T-helper 2 cell (primary cell): Measurements from ENCODE around the gene ISG20.
"Not testable (repeated sequence)": the region's sequence is repeated elsewhere in the genome, so short reads cannot be mapped to it uniquely, and the experiment has no call there.

Source experiments
- DNase-seq, 5 experiments: peaks; one replicate each; pipeline versions ENCODE4 v3.0.0 to v3.0.0-alpha.2; 2012 to 2022

The ISG20 gene

DNA sequence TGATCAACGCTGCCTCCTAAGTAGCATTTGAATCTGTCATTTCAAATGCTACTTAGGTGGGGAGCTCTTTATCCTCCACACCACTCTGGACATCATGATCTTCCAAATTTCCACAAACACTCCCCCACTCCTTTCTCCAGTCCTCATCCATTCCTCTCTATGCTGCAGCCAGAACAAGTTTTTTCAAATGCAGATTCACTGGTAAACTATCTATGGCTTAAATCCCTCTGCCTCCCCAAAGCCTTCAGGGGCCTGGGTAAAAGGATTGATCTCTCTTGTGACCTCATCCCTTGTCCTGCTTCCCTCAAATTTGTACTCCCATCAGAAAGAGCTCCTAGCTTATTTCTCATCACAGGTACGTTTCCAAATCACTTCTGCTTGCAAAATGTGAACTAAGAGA is 19.0 kb upstream of the ISG20 start:
- DNase-seq = no peak

DNA sequence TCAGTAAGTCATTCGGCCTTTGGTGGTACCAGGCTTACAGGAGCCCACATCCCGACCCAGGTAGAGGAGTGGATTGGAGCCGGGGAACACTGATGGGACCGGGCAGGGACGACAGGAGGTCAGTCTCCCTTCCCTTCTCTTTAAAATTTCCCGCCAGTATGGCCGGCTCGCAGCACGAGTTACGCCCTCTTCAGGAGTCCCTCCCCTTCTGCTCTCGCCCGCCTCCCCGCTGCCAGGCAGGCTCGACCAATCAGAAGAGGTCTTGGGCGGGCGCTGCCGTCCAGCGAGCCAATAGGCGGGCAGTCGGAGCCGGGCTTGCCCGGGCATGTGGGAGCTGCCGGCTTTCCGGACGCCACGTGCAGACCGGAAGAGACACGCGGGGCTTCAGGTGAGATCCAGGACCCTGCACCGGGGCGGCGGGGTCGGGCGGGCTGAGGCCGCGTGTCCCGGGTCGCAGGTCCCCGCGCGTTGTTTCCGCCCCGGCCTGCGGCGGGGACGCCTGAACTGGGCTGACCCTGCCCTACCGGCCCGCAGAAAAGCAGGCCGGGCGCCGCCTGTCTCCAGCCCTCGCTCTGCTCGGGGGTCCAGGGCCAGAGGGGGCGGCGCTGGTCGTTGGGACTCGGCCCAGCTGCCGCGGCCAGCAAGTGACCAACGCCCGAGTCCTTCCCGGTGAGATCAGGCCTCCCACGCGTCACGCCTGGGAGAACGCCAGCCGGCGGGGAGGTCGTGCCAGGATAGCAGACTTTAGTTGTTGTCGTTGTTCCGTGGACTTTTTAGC is 17.6 kb upstream of the ISG20 start, which contains the start of gene AEN:
AEN (plus strand) TSS at position 346 of the 778 bp plus-strand sequence. CDS start 4,870 bp downstream, outside the sequence.
- DNase-seq = peak; percentile 87 to 96 (median 93)

DNA sequence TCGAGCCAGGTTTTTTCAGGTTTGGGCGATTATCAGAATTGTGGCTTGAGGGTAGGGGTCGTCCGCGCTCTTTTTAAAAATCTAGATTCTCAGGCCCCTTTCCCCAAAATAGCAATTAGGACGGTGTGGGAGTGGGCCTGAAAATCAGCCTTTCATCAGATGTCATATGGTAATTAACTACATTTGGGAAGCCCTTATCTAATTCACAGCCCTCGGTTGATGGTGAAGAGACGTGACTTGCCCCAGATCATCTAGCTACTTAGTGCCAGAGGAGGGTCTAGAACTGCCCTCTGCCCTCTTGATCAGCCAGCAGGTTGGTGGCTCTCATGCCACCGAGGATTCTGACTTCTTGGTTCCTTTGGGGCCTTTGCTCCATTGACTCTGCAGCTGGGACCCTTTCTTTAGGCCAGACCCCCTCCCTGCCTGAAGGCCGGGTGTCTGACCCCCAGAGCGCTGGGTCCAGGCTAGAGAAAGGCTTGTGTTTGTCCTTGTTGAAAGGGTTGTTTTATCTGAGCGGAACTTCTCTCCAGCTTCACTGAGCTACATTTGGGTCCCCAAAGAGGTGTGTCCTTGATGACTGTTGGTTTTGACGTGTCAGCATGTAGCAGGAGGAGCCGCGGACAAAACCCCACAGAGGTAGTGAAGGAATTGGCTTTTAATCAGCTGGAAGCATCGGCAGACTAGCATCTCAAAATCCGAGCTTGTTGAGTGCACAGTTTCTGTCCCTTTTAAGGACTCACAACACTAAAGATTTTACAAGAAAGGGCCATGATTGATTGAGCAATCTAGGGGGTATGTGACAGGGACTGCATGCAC is 16.8 kb upstream of the ISG20 start:
- DNase-seq = peak in 3 of 5 experiments; percentile 39 to 88 (median 49)

DNA sequence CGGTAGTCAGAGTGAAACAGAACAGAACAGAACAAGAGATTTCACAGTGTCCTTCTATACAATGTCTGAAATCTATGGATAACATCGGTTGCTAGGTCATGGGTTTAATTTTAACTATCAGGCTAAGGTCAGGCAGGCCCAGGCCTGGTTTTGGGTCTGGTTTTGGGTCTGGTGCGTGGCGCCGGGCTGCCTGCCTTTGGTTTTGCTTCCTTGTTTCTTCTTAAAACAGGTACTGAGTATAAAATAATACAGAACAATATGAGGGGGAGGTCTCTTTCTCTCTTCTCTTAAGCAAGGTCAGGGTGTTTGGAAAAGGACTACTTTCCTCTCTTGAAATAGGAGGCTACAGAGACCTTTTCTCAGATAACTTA is 16.2 kb upstream of the ISG20 start:
- DNase-seq = no peak

DNA sequence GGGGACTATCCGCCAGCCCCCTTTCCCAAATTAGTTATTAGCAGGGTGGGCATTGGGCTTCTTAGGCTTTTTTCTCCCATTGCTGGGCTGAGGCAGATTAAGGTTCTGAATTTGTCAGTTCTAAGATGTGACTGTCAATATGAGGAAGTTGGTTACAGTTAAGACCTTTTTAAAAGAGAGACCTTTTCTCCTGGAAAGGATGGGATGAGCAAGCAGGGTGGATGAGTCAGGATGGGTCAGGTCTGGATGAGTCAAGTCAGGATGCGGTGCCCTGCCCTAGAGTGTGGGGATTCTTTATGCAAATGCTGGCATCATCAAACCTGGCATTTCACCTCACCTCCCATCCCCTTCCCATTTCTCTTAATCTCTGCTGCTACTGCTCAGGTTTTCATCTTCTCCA is 15.8 kb upstream of the ISG20 start:
- DNase-seq = peak in 2 of 5 experiments; percentile 37 to 47

DNA sequence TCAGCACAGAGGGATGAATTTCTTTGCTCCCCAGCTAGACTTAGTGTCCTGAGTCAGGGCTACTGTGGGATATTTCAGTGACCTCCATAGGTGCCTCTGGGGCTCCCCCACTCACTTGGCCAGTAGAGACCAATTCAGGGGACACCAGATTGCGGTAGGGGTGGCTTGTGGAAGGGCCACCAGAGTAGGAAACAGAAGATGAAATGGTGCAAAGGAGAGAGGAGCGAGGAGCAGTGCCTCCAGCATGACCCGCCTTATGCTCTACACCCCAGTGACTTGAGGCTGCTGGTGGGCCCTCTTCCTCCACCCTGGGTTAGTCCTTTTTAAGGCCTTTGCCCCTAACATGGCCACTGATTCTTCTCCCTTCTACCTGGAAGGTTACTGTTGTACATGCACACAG is 15.2 kb upstream of the ISG20 start:
- DNase-seq = no peak

DNA sequence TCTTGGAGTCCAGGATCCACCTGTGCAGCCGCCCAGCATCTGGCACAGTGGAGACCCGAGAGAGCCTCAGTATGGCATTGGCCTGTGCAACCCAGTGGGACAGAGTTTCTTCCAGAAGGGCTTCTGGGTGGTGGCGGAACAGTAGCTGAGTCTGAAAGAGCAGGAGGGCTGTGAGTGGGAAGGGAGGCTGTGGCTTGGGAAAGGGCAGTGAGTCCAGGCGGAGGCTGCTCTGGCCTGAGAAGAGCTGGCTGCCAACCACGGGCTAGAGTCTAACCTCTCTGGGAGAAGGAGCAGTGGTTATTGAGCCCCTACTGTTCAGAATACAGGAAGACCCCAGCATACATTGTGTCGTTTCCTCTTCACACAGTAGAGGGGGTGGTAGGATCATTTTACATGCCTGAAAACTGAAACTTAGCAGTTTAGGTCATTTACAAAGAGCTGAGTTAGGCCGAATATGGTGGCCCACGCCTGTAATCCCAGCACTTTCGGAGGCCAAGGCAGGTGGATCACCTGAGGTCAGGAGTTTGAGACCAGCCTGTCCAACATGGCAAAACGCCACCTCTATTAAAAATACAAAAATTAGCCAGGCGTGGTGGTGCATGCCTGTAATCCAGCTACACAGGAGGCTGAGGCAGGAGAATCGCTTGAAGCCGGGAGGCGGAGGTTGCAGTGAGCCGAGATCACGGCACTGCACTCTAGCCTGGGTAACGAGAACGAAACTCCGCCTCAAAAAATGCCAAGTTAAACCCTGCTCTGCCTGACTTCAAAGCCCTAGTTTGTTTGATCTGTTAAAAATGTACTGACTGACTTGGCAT is 14.5 kb upstream of the ISG20 start:
- peak in 3 of 5 experiments; percentile 37 to 77 (median 61) for DNase-seq

DNA sequence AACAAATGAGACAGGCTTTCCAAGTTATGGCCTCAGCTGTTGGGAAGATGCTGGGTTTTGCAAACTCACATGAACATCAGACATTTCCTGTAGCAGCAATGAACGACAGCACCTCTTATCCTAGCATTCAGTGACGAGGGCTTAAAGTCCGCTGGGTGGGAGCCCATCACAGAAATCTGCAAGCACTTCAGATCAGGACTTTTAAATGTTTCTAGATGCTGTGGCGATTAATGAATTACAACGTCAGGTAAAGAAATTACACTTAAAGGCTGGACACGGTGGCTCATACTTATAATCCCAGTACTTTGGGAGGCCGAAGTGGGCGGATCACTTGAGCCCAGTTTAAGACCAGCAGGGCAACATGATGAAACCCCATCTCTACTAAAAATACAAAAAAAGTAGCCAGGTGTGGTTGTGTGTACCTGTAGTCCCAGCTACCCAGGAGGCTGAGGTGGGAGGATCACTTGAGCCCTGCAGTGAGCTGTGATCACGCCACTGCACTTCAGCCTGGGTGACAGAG is 13.8 kb upstream of the ISG20 start:
- DNase-seq = no peak

DNA sequence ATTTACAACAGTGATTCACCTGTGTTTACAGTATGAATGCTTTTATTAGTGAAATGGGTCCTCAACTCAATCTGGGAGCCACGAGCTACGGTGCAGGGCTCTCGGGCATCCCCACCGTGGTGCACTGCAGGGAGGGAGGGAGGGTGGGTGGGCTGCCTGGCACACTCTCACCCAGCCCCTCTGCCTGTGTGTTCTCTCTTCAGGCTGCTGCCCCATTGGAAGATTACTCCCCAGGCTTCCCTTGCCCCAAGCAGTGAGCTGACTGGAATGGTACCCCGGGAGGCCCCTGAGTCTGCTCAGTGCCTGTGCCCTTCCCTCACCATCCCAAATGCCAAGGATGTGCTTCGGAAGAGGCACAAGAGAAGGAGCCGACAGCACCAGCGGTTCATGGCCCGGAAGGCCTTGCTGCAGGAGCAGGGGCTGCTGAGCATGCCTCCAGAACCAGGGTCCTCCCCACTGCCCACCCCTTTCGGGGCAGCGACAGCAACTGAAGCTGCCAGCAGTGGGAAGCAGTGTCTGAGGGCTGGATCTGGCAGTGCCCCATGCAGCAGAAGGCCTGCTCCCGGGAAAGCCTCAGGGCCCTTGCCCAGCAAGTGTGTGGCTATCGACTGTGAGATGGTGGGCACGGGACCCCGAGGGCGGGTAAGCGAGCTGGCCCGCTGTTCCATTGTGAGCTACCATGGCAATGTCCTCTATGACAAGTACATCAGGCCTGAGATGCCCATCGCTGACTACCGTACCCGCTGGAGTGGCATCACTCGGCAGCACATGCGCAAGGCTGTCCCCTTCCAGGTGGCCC is 12.7 kb upstream of the ISG20 start:
- no peak for DNase-seq

DNA sequence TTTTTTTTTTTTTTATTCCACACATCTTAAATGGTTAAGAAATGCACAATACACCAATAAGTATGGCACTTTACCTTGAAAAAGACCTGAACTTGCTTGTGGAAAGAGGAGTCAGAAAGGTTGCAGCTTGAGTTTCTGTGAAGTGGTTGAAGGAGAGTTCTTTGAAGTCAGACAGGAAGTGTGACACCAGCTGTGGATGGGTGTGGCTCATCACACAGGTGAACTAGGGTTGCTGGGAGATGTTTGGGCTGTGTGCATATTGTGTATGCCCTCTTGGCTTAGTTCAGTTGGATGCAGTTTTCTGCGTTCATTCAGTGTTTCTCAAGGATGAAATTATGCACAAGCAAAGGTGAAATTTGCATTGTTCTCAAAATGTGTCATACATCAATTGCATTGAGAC is 11.4 kb upstream of the ISG20 start:
- DNase-seq = peak in 4 of 5 experiments; percentile 39 to 92 (median 74)

DNA sequence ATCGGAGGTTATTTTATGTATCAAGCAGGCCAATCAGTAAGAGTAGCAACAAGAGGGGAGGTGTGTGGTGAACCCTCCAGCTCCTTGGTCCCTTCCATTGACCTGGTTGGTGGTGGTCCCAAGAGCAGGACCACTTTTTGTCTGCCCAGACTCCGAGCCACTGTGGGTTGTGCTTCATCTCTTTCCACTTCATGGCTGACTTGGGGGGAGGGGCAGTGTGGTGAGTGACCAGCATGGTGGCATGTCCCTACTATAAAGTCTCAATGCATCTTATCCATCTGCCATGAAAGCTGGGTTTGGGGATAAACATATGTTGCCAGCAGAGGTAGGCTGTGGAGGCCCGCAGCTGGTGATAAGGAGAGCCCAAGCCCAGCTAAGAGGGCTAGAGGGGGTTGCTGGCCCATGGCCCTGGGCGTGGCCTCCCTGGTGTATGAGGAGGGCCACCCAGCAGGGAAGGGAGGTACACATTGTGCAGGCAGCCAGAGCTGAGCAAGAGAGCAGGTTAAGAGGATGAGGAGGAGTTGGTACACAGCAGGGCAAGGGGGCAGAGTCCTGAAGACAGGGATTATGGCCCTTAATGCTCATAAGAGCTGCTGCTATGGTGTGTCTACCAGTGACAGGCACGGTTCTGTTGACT is 10.7 kb upstream of the ISG20 start:
- no peak for DNase-seq

DNA sequence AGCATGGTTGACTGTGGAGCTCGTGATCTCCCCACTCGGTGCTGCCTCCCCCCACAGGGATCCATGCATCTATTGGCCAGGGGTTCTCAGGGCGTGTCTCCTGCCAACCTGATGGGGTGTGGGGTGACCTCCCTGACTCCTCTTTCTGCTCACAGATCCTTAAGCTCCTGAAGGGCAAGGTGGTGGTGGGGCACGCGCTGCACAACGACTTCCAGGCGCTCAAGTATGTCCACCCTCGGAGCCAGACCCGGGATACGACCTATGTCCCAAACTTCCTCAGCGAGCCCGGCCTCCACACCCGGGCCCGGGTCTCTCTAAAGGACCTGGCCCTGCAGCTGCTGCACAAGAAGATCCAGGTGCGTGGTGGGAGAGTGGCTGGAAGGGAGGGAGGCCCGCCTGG is 9.7 kb upstream of the ISG20 start:
- DNase-seq = no peak

DNA sequence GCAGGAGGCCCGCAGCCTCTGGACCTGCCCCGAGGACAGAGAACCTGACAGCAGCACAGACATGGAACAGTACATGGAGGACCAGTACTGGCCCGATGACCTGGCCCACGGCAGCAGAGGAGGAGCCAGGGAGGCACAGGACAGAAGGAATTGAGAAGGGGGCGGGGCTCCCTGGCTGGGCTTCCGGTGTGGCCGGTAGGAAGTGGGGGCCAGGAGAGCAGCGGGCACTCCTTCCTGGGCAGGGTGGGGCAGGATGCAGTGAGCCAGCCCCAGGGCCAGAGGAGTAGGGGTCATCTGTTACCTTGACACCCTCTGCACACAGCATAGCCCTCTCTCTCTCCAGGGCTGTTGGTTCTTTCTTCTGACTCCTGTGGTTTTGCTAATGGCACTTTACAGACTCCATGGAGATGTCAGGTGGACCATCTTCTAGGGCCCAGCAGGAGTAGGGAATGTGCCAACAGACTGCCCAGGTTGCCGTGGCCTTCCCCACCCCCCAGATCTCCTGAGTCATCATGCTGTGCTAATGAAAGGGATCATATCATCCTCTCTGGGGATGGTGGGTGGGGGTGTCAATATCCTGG is 8.6 kb upstream of the ISG20 start:
- DNase-seq = peak in 1 of 5 experiments; percentile 64

DNA sequence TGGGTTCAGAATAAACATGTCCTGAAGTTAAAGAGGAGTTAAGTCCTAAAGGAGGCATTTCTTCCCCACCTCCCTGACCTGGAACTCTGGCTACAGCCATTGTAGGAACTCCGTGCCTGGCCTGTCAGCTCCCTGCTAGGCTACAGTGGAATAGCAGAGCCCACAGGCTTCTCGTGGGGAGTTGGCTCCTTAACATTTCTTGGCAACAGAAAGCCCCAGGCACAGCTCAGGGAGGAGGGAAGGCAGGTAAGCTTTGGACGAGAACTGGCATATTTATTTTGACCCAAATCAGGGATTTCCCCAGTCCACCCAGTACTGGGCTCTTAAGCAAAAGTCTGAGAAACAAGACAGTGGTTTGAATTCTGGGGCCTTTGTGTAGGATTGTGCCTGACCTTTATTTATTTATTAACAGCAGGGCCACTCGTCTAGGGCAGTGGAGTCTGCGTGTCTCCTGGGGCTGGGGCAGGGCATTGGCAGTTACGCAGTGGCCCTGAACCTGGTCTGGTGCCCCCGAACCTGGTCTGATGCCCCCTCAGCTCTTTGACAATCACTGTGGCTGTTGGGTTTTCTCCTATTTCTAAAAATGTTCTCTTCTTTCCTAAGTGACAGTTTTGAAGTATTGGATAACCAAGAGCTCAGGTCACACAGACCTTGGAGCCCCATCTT is 7.9 kb upstream of the ISG20 start:
- DNase-seq = no peak

DNA sequence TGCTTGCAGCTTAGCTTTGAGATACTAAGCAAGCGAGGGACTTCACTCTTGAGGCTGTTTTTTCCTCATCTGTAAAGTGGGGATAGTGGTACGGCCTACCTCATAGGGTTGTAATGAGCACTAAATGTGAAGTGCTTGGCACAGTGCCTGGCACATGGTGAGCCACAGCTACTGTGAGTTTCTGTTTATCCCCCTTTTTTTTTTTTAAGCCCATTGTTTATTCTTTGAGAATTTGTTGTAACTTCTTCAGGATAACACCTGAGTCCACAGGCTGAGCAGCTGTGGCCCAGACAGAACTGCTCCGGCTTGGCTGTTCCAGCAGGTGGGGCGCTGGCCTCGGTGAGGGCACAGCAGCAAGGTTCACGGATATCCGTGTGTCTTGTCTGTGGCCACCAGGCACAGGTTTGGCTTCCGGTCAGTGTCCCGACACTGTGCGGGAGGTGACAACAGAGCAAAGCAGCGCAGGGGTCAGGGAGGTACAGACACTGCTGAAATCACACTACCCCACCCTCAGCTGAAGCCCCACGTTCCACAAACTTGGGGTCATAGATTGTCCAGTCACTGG is 7.3 kb upstream of the ISG20 start:
- DNase-seq = no peak

DNA sequence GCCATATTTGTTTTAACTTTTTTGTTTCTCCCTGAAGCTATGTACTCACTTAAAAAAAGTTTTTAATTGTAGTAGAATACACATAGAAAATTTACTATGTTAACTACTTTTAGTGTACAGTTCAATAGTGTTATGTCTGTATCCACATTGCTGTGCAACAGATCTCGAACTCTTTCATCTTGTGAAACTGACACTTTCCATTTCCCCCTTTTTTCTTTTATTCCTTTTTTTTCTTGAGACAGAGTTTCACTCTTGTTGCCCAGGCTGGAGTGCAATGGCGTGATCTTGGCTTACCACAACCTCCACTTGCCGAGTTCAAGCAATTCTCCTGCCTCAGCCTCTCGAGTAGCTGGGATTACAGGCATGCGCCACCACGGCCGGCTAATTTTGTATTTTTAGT is 6.0 kb upstream of the ISG20 start:
- not testable (repeated sequence) for DNase-seq

DNA sequence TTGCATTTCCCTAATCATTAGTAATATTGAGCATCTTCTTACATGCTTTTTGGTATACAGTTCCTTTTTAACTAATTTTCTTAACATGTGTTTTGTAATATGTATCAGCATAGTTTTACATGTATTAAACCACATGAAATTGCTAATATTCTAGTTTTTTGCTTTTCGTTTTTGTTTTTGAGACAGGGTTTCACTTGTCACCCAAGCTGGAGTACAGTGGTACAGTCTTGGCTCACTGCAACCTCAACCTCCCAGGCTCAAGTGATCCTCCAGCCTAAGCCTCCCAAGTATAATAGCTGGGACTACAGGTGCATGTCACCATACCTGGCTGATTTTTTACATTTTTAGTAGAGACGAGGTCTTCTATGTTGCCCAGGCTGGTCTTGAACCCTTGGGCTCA is 4.4 kb upstream of the ISG20 start:
- no peak for DNase-seq

DNA sequence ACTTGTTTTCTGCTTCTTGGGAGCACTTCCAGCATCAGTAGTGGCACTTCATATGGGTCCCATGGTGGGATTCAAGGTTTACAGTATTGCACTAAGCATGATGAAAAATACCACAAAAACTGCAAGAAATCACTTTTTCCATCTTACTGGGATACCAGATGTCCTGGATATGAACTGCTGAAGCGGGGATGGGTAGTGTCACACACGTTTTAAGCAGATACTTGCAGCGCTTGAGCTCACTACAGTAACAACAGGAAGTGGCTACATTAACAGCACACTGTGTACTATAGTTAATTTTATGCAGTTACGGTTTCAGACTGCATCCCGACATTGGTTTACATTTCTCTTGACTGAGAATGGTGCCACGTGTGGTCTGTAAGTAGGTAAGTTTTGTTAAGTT is 3.5 kb upstream of the ISG20 start:
- peak in 2 of 5 experiments; percentile 59 to 94 for DNase-seq

DNA sequence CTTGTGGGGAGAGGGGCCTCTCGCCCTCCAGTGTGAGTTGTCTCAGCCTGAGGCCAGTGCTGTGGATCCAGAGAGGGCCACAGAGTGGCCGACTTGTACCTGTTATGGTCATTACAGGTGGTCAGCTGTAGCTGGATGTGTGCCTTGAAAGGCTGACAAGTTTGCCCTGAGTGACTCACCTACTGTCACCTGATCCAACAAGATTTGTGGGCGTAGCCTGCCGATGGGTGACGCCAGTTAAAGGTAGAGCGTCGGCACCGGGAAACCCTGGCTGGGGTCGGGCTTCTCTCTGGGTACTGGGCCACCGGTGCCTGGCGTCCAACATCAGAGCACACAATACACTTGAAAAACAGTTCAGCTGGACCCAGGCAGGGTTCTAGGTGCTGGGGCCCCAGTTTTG is 2.8 kb upstream of the ISG20 start:
- peak; percentile 43 to 80 (median 67) for DNase-seq

DNA sequence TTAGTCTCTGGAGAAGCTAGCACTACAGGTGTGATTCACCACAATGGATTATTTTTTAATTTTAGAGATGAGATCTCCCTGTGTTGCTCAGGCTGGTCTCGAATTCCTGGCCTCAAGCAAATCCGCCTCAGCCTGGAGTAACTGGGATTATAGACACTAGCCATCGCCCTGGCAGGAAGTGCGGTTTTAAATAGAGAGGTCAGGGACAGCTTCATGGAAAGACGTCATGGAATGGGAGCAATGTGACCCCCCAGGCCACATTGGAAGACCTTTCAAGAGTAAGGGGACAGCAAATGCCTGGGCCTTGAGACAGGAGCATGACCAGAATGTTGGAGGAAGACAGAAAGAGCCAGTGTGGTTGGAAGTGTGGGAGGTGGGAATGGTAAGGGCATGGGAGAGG is 2.2 kb upstream of the ISG20 start:
- DNase-seq = no peak
